PC-3 (cell line): ENCODE data around the gene PTGS1. TPM values are rescaled to one million over a fixed set of nuclear protein-coding genes. Genes with fewer than 3 reads are reported as not detected.

Experiments used
- ATAC-seq: fragments of 200-7000 bp; cut with Tn5 transposase; 2 replicates; pipeline ENCODE4 v1.9.1; 2020; ENCODE audit warnings: mild to moderate bottlenecking, moderate library complexity
- BruUV-seq: library from RNA; stranded (reverse); fragments of 400-500 nt; replicated peaks from 2 replicates; lab custom pipeline; 2021; lab: Mats Ljungman, UMichigan
- CTCF ChIA-PET: fragments of 300-600 bp; sonication (Branson Sonifier 250); formaldehyde crosslinking; loops from one replicate; lab custom pipeline; 2022; ENCODE audit warnings: antibody characterized with exemption; lab: Charles Lee
- POLR2A ChIA-PET: fragments of 300-600 bp; sonication (Branson Sonifier 250); formaldehyde crosslinking; loops from one replicate; lab custom pipeline; 2022; ENCODE audit warnings: antibody characterized with exemption; ENCODE audit not compliant: unreplicated experiment; lab: Charles Lee
- DNase-seq: peaks from one replicate; pipeline ENCODE4 v3.0.0-alpha.2; 2015
- H2AFZ ChIP-seq: fragments of 300-600 bp; sonication (generic); 2 replicates; pipeline ENCODE4 v1.6.0; 2016; ENCODE audit warnings: antibody characterized with exemption, low read length
- H3F3A ChIP-seq: fragments of 300-600 bp; sonication (generic); one replicate; pipeline ENCODE4 v1.6.0; 2017; ENCODE audit warnings: antibody characterized with exemption, low read length, control low read depth, mild to moderate bottlenecking; ENCODE audit not compliant: unreplicated experiment
- H3K27ac ChIP-seq: fragments of 300-600 bp; sonication (generic); 2 replicates; pipeline ENCODE4 v1.5.1; 2016; ENCODE audit warnings: mild to moderate bottlenecking, low read length
- H3K27me3 ChIP-seq: fragments of 300-600 bp; sonication (generic); 2 replicates; pipeline ENCODE4 v1.6.1; 2016; ENCODE audit warnings: low read length, mixed read lengths
- H3K36me3 ChIP-seq: fragments of 300-600 bp; sonication (generic); 2 replicates; pipeline ENCODE4 v1.6.1; 2016; ENCODE audit warnings: low read depth, mixed run types, low read length, mixed read lengths
- H3K4me1 ChIP-seq: fragments of 300-600 bp; sonication (generic); 2 replicates; pipeline ENCODE4 v1.5.1; 2016; ENCODE audit warnings: low read length; ENCODE audit not compliant: insufficient read depth
- H3K4me2 ChIP-seq: fragments of 300-600 bp; sonication (generic); 2 replicates; pipeline ENCODE4 v1.6.0; 2016; ENCODE audit warnings: low read length
- H3K4me3 ChIP-seq: fragments of 300-600 bp; sonication (generic); 2 replicates; pipeline ENCODE4 v1.5.1; 2016; ENCODE audit warnings: mild to moderate bottlenecking, low read length, mixed read lengths
- H3K79me2 ChIP-seq: fragments of 300-600 bp; sonication (generic); 2 replicates; pipeline ENCODE4 v1.6.1; 2017; ENCODE audit warnings: low read length, mixed read lengths
- H3K9ac ChIP-seq: fragments of 300-600 bp; sonication (generic); 2 replicates; pipeline ENCODE4 v1.6.0; 2016; ENCODE audit warnings: mild to moderate bottlenecking, low read length
- H3K9me2 ChIP-seq: fragments of 300-600 bp; sonication (generic); replicated peaks from 2 replicates; pipeline ENCODE4 v1.6.1; 2016; ENCODE audit warnings: mixed run types, low read length, mixed read lengths
- H3K9me3 ChIP-seq: fragments of 300-600 bp; sonication (generic); 2 replicates; pipeline ENCODE4 v1.6.1; 2016; ENCODE audit warnings: low read length, mixed read lengths
- H4K20me1 ChIP-seq: fragments of 300-600 bp; sonication (generic); 2 replicates; pipeline ENCODE4 v1.6.1; 2016; ENCODE audit warnings: low read length, mixed read lengths
- EZH2 ChIP-seq: fragments of 300-600 bp; sonication (generic); IDR thresholded peaks from one replicate; pipeline ENCODE4 v1.6.1; 2017; ENCODE audit warnings: antibody characterized with exemption, mild to moderate bottlenecking, low read length; ENCODE audit not compliant: unreplicated experiment
- EZH2phosphoT487 ChIP-seq: fragments of 300-600 bp; sonication (generic); IDR thresholded peaks from 2 replicates; pipeline ENCODE4 v1.6.1; 2018; ENCODE audit warnings: mild to moderate bottlenecking, antibody characterized with exemption, low read length, borderline replicate concordance
- intact Hi-C: fragments of 100-400 bp; cut with micrococcal nuclease; formaldehyde crosslinking; loops from 2 replicates; pipeline ENCODE4 v1.9.0; 2023
- total RNA-seq: library from RNA; depleted of rRNA; stranded (reverse); fragments of >200 nt; gene quantifications from 2 replicates; pipeline ENCODE4 v1.2.3, GENCODE V29; 2014
- TF ChIP-seq, protein P1 (sequence below): fragments of 300-600 bp; sonication (generic); conservative IDR thresholded peaks from 2 replicates; pipeline ENCODE4 v1.5.1; 2017; ENCODE audit warnings: antibody characterized with exemption, low read depth, mild to moderate bottlenecking, low read length

Gene PTGS1
- total RNA-seq, 1 experiment from 2014 or later: 0.44 TPM

GRCh38 chr9:122364783-122365150, 6.1 kb upstream of the PTGS1 start:
- H3K4me3 ChIP-seq: no peak overlapping the region
- H3K79me2 ChIP-seq: no peaks in the 10 kb centered on the region
- H3K4me2 ChIP-seq: no peak overlapping the region
- TF ChIP-seq, protein P1, sequence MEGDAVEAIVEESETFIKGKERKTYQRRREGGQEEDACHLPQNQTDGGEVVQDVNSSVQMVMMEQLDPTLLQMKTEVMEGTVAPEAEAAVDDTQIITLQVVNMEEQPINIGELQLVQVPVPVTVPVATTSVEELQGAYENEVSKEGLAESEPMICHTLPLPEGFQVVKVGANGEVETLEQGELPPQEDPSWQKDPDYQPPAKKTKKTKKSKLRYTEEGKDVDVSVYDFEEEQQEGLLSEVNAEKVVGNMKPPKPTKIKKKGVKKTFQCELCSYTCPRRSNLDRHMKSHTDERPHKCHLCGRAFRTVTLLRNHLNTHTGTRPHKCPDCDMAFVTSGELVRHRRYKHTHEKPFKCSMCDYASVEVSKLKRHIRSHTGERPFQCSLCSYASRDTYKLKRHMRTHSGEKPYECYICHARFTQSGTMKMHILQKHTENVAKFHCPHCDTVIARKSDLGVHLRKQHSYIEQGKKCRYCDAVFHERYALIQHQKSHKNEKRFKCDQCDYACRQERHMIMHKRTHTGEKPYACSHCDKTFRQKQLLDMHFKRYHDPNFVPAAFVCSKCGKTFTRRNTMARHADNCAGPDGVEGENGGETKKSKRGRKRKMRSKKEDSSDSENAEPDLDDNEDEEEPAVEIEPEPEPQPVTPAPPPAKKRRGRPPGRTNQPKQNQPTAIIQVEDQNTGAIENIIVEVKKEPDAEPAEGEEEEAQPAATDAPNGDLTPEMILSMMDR: no peak
- TF ChIP-seq EZH2 (no peak), EZH2phosphoT487 (no peak)
- H3K9ac ChIP-seq: no peak overlapping the region
- H3K9me3 ChIP-seq: no peaks in the 10 kb centered on the region
- POLR2A ChIA-PET: no interaction called here
- no peaks in the 10 kb centered on the region for H3K36me3 ChIP-seq
- H3F3A ChIP-seq: no peaks in the 10 kb centered on the region
- CTCF ChIA-PET: no interaction called here
- intact Hi-C loops: loop anchor here (10.0 kb wide), 1 partner anchor 90 kb away; no protein-coding TSS in a partner anchor
- H3K27me3 ChIP-seq: no peaks in the 10 kb centered on the region
- no TSS peak for BruUV-seq
- no peak for DNase-seq
- peaks cover 23% of the 10 kb centered on the region for H3K4me1 ChIP-seq
- no peaks in the 10 kb centered on the region for H3K9me2 ChIP-seq
- H3K27ac ChIP-seq: no peak overlapping the region
- no peaks in the 10 kb centered on the region for H4K20me1 ChIP-seq
- no peak for ATAC-seq
- no peak overlapping the region for H2AFZ ChIP-seq

- Histone ChIP-seq H3K9me2 (no peaks in the 10 kb centered on the region), H3K27me3 (peaks cover 1% of the 10 kb centered on the region; the same call in 1 of the 2 replicates), H2AFZ (no peak overlapping the region), H3F3A (no peaks in the 10 kb centered on the region), H3K36me3 (no peaks in the 10 kb centered on the region), H4K20me1 (no peaks in the 10 kb centered on the region), H3K4me2 (no peak overlapping the region), H3K9ac (no peak overlapping the region), H3K4me1 (peaks cover 23% of the 10 kb centered on the region), H3K27ac (no peak overlapping the region), H3K79me2 (no peaks in the 10 kb centered on the region), H3K4me3 (no peak overlapping the region), H3K9me3 (no peaks in the 10 kb centered on the region)
- TF ChIP-seq EZH2phosphoT487: no peak
- TF ChIP-seq, protein P1: no peak
- no peak for TF ChIP-seq EZH2
- peak; percentile 34 for DNase-seq
- intact Hi-C loops: loop anchor here (10.0 kb wide), 1 partner anchor 89 kb away; no protein-coding TSS in a partner anchor
- ATAC-seq: no peak
- POLR2A ChIA-PET: no interaction called here
- BruUV-seq: no TSS peak
- CTCF ChIA-PET: no interaction called here
Measured at GRCh38 chr9:122366074-122366660, 4.7 kb upstream of the PTGS1 start.

- Histone ChIP-seq H3F3A (no peaks in the 10 kb centered on the region), H3K4me1 (peaks cover 23% of the 10 kb centered on the region), H3K9me3 (no peaks in the 10 kb centered on the region), H3K9me2 (no peaks in the 10 kb centered on the region), H4K20me1 (no peaks in the 10 kb centered on the region), H3K27ac (no peak overlapping the region), H3K4me2 (no peak overlapping the region), H3K4me3 (no peak overlapping the region), H3K27me3 (peaks cover 4% of the 10 kb centered on the region; the same call in 1 of the 2 replicates), H3K79me2 (no peaks in the 10 kb centered on the region), H3K9ac (no peak overlapping the region), H3K36me3 (no peaks in the 10 kb centered on the region), H2AFZ (no peak overlapping the region)
- intact Hi-C loops: loop anchor here (10.0 kb wide), 1 partner anchor 88 kb away; no protein-coding TSS in a partner anchor
- BruUV-seq: no TSS peak
- ChIA-PET CTCF (no interaction called here), POLR2A (no interaction called here)
- TF ChIP-seq, protein P1: no peak
- TF ChIP-seq EZH2phosphoT487 (no peak), EZH2 (no peak)
- DNase-seq (no peak), ATAC-seq (no peak)
Measured at GRCh38 chr9:122367065-122367464, 3.8 kb upstream of the PTGS1 start.
